BLaER1 treated with 17β-estradiol and CSF1 and Interleukin-3, amounts not matched to agents 10 nM and 100 nM (cell line): ENCODE measurements around the gene RELCH.

Experiments used
- H3K27ac ChIP-seq, 11 experiments: shearing (Covaris generic); formaldehyde crosslinking; 2 replicates each; pipeline ENCODE4 v1.8.1; 2022
- H3K27me3 ChIP-seq, 11 experiments: shearing (Covaris generic); formaldehyde crosslinking; 2 replicates each; pipeline ENCODE4 v1.8.1; 2022
- H3K36me3 ChIP-seq, 11 experiments: shearing (Covaris generic); formaldehyde crosslinking; 2 replicates each; pipeline ENCODE4 v1.8.1; 2022
- H3K4me1 ChIP-seq, 10 experiments: shearing (Covaris generic); formaldehyde crosslinking; 2 replicates each; pipeline ENCODE4 v1.8.1; 2022
- H3K4me2 ChIP-seq, 11 experiments: shearing (Covaris generic); formaldehyde crosslinking; 2 replicates each; pipeline ENCODE4 v1.8.1; 2022
- H3K4me3 ChIP-seq, 10 experiments: shearing (Covaris generic); formaldehyde crosslinking; 2 replicates each; pipeline ENCODE4 v1.8.1; 2022
- H3K9ac ChIP-seq, 11 experiments: shearing (Covaris generic); formaldehyde crosslinking; 2 replicates each; pipeline ENCODE4 v1.8.1; 2022
- H3K9me3 ChIP-seq, 11 experiments: shearing (Covaris generic); formaldehyde crosslinking; replicated peaks in 1 of 11; 2 replicates each; pipeline ENCODE4 v1.8.1; 2022
- H4K20me1 ChIP-seq, 11 experiments: shearing (Covaris generic); formaldehyde crosslinking; 2 replicates each; pipeline ENCODE4 v1.8.1; 2022
- Cebpa-rat ChIP-seq, 11 experiments: shearing (Covaris generic); IDR thresholded peaks; 2 replicates each; pipeline ENCODE4 v1.8.1; 2022

The RELCH gene

DNA sequence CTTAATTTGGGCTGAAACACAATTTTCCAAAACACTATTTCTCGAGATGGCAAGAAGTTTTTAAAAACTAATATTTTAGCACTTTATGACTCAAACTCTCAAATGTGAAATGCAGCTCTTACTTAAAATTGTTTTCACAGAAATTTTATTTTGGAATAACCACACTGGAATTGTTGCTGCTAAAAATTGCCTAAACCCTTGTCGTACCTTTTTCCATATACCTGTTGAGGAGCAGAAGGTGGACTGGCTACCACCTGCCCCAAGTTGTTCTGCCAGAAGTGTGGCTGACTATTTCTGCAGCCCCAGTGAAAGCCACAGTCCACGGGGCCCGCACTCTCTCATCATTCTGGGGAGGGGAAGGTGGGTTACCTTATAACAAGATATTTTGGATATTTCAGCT, 161.4 kb downstream of the RELCH start:
- H3K4me1 ChIP-seq: no peaks in the 10 kb centered on the region; a peak in 1 of 20 replicates
- no peak for TF ChIP-seq Cebpa-rat (IDR thresholded peaks at IDR 0.05)
- no peaks in the 10 kb centered on the region for H3K9me3 ChIP-seq
- H3K9ac ChIP-seq: no peak overlapping the region
- H3K36me3 ChIP-seq: peaks cover 0 to 15% (median 0%) of the 10 kb centered on the region in 11 experiments; a peak in 1 of 22 replicates
- H4K20me1 ChIP-seq: peaks cover 0 to 7% (median 0%) of the 10 kb centered on the region in 11 experiments; a peak in 1 of 22 replicates
- no peak overlapping the region for H3K4me3 ChIP-seq
- H3K4me2 ChIP-seq: no peak overlapping the region
- H3K27ac ChIP-seq: no peak overlapping the region
- 0 out of 22 replicates have a peak, but pooled peaks cover 0 to 5% (median 0%) of the 10 kb centered on the region in 11 experiments for H3K27me3 ChIP-seq

DNA sequence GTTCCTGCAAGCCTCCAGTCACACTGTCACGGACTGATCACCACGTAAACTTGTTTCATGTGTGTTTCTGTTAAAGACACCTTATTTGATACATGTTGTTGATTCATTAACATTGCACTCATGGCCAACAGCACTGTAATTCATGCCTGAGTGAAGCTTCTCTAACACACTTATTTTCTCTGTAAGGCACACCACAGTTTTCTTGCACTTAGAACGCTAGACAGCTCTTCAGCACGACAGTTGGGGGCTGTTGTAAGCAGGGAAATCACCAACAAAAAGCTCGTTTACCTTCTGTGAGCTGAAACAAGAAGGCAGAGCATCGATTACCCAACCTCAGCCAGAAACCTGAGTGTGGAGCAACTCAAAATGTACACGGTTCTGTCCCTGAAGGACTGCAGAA, 166.1 kb downstream of the RELCH start:
- Histone ChIP-seq H3K9me3 (peaks cover 0 to 6% (median 0%) of the 10 kb centered on the region in 11 experiments; a peak in 1 of 22 replicates), H3K4me1 (peaks cover 0 to 11% (median 0%) of the 10 kb centered on the region in 10 experiments; a peak in 3 of 20 replicates), H3K4me3 (no peak overlapping the region), H4K20me1 (no peaks in the 10 kb centered on the region), H3K9ac (no peak overlapping the region), H3K4me2 (no peak overlapping the region), H3K27ac (no peak overlapping the region), H3K36me3 (peaks cover 0 to 21% (median 0%) of the 10 kb centered on the region in 11 experiments; a peak in 3 of 22 replicates), H3K27me3 (no peaks in the 10 kb centered on the region)
- TF ChIP-seq Cebpa-rat (IDR thresholded peaks at IDR 0.05): no peak

DNA sequence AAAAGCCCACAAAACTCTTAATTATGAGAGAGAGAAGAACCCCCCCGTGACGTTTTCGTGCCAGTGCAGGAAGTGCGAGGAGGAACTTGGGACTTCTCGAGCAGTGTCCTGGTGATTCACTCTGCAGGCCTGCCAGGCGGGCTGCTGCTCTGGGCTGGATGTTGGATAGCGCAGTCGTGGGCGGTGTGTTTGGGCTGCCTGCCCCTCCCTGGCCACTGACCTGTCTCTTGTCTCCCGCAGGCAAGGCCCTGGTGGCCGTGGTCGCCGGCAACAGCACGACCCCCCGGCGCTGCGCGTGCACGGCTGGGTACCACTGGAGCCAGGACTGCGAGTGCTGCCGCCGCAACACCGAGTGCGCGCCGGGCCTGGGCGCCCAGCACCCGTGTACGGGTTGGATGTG, 167.1 kb downstream of the RELCH start:
- H4K20me1 ChIP-seq: no peaks in the 10 kb centered on the region
- no peak for TF ChIP-seq Cebpa-rat (IDR thresholded peaks at IDR 0.05)
- H3K4me1 ChIP-seq: peaks cover 0 to 11% (median 0%) of the 10 kb centered on the region in 10 experiments; a peak in 3 of 20 replicates
- H3K36me3 ChIP-seq: peaks cover 0 to 21% (median 0%) of the 10 kb centered on the region in 11 experiments; a peak in 3 of 22 replicates
- H3K9me3 ChIP-seq: peaks cover 0 to 6% (median 0%) of the 10 kb centered on the region in 11 experiments; a peak in 1 of 22 replicates
- H3K4me3 ChIP-seq: no peak overlapping the region
- peak overlapping the region in 2 of 11 experiments; percentile 17 to 33; a peak in 3 of 22 replicates for H3K4me2 ChIP-seq
- H3K27me3 ChIP-seq: no peaks in the 10 kb centered on the region
- H3K9ac ChIP-seq: no peak overlapping the region
- no peak overlapping the region for H3K27ac ChIP-seq

DNA sequence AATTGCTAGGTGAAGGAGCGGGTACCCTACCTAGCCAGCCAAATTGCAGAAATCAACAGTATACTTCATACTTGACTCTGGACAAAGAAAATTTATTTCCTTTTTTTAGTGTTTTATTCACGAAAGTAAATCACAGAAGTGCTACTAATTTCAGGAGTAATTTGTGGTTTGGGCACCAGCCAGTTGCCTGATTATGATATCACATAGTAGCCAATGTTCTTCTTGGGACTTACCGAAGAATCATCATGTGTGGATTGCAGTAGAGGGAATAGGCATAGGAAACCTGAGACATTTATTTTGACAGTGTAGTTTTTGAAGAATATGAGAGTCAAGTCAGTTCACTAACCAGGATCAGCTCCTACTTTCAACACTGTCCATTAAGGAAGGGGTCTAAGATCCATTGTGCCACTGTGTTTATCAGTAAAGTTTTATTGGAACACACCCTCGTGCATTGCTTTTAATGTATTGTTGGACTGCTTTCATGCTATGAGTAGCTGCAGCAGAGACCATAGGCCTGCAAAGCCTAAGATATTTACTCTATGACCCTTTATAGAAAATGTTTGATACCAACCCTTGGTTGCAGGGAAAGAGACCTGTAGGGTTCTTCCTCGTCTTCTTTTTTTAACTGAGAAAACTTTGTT, 170.1 kb downstream of the RELCH start:
- Histone ChIP-seq H3K27me3 (no peaks in the 10 kb centered on the region), H3K9ac (no peak overlapping the region), H3K4me1 (peaks cover 0 to 11% (median 0%) of the 10 kb centered on the region in 10 experiments; a peak in 3 of 20 replicates), H3K9me3 (peaks cover 0 to 6% (median 0%) of the 10 kb centered on the region in 11 experiments; a peak in 1 of 22 replicates), H3K27ac (no peak overlapping the region), H3K4me3 (no peak overlapping the region), H4K20me1 (no peaks in the 10 kb centered on the region), H3K36me3 (peaks cover 0 to 25% (median 0%) of the 10 kb centered on the region in 11 experiments; a peak in 3 of 22 replicates), H3K4me2 (no peak overlapping the region)
- TF ChIP-seq Cebpa-rat (IDR thresholded peaks at IDR 0.05): no peak
